Measurements from ENCODE around the gene LGALS7B. TPM values are rescaled to one million over a fixed set of nuclear protein-coding genes. Genes with fewer than 3 reads are reported as not detected.
"Not testable (repeated sequence)": the region's sequence is repeated elsewhere in the genome, so short reads cannot be mapped to it uniquely, and the experiment has no call there.

LGALS7B gene
- total RNA-seq, 1 donor from 2014 or later, result not detected

DNA sequence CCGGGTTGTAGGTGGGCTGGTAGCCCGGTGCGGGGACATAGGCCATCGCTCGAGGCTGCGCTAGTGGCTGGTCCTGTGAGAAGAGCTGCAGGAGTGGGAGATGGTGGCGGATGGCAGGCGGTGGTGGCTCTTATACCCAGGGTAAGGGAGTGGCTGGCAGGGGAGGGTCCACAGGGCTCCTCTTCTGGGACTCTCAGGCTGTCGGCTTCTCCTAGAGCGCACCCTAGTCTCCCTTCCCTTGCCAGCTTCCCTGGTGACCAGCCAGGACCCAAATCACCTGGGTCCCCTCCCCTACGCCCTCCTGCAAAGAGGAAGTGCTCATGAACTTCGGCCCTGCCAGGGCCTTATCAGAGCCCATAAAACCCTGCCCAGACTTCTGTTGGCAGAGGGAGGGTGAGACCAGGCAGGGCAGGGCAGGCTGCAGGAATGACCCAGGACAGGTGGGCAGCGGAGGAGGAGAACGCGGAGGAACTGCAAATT is 23.9 kb downstream of the LGALS7B start, which contains the start of gene LGALS4:
LGALS4 (minus strand) TSS at position 105 of the 480 bp plus-strand sequence; CDS start at position 46, 59 bp downstream.
- ATAC-seq (peak; percentile 38), DNase-seq (ENCODE audit: missing footprints) (no peak)

DNA sequence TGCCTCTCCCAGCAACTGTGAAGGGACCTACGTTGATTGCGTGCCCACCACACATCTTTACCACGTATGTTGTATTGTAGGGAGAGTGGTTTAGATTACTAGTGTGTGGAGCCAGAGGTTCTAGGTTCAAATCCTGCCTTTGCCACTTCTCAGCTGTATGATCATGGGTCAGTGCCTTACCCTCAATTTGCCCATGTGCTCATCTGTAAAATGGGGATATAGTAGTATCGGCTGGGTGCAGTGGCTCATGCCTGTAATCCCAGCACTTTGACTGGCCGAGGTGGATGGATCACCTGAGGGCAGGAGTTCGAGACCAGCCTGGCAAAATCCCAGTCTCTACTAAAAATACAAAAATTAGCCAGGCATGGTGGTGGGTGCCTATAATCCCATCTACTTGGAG is 24.3 kb downstream of the LGALS7B start:
- DNase-seq (ENCODE audit: missing footprints), result no peak
- intact Hi-C loops (cut with DNase I), result no loop called here
- peak; percentile 4 for ATAC-seq

More for the DNA sequence above, 23.9 kb downstream of the LGALS7B start, which contains the start of gene LGALS4:
- intact Hi-C loops (cut with DNase I), result no loop called here

DNA sequence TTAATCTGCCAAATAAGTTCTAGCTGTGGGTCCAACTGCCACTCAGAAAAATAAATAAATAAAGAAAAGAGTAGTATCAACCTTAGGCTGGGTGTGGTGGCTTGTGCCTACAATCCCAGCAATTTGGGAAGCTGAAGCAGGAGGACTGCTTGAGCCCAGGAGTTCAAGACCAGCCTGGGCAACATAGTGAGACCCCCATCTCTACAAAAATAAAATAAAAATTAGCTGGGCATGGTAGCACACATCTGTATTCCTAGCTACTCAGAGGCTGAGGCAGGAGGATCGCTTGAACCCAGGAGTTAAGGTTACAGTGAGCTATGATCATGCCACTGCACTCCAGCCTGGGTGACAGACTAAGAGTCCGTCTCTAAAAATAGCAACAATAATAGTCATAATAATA is 24.9 kb downstream of the LGALS7B start:
- DNase-seq (ENCODE audit: missing footprints); ATAC-seq; intact Hi-C loops (cut with DNase I): not testable (repeated sequence)

DNA sequence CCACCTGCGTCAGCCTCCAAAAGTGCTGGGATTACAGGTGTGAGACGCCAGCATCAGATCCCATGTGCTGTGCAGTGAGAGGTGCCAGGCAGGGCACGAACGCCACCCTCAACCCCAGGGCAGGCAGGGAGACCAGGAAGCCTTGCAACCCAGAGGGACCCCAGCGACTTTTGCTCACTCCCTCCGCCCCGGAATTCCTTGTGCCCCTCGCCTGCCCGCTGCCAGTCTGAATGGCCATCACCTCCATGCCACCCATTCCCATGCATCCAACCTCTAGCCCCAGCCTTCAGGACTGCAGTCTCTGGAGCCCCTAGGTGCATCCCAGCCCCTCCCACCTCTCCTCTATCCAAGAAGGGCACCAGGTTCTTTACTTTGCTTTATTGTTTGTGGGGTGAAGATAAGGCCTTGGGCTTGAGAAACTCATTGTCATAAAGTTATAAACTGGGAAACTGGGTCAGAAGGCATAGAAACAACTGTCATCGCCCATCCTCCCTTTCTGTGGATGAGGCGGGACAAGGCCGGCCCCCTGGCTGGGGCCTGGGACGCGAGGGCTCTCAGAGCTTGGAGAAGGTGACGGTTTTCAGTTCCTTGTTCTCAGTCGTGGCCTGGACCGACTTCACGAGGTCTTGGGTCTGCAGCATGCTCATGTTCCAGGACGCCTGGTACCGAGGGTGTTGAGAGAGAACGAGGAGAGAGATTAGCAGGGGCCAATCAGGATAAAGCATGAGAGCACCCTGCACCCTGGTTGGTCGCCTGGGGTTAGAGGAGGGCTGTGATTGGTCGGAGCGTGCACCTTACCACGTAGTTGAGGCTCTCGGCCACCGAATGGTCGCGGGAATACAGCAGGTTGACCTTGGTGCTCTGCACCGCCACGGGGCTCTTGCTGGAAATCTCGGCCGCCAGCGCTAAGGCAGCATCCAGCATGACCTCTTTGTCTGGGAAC is 26.3 kb downstream of the LGALS7B start:
- ATAC-seq (no peak), DNase-seq (ENCODE audit: missing footprints) (no peak)
- intact Hi-C loops (cut with DNase I), result no loop called here

DNA sequence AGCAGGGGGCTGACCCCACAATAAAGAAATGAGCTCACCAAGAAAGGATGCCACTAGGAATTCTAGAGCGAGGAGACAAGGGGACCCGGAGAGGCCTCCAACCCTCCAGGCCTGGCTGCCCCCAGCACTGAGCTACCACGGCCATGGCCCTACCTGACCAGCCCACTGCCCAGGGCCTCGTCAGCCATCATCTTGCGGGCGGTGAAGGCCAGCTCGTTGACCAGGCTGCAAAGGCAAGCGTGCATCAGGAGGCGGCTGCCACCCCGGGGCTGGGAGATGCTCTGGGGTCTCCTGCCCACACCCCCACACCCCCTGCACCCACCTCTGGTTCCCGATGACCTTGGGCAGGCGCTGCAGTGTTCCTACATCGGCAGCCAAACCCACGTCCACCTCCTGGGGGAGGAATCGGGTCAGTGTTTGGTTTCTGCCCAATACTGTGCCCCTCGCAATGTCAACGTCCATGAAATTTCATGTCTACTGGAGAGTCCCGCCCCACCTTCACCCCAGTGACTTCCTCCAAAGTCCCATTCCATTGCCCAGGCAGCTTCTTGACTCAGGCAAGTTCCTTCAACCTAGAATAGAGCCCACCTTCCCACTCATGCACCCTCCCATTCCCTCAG is 27.2 kb downstream of the LGALS7B start:
- no peak for DNase-seq (ENCODE audit: missing footprints)
- no peak for ATAC-seq
- intact Hi-C loops (cut with DNase I), result no loop called here

DNA sequence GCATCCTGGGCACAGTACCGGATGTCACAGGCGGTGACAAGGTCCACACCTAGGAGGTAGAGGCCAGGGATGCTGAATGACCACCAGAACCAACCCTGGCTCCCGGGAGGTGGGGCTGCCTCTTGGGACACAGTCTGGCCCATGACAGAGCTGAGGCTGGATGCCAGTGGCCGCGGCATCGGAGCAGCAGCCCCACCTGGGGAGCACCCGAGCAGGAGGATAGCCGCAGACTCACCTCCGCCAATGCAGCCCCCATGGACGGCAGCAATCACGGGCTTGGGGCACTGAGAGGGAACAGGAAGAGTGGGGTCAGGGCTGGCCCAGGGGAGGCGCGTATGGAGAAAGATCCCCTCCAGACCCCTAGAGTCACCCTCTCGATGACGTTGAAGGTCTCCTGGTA is 28.1 kb downstream of the LGALS7B start:
- intact Hi-C loops (cut with DNase I), result no loop called here
- DNase-seq (ENCODE audit: missing footprints) (no peak), ATAC-seq (no peak)

DNA sequence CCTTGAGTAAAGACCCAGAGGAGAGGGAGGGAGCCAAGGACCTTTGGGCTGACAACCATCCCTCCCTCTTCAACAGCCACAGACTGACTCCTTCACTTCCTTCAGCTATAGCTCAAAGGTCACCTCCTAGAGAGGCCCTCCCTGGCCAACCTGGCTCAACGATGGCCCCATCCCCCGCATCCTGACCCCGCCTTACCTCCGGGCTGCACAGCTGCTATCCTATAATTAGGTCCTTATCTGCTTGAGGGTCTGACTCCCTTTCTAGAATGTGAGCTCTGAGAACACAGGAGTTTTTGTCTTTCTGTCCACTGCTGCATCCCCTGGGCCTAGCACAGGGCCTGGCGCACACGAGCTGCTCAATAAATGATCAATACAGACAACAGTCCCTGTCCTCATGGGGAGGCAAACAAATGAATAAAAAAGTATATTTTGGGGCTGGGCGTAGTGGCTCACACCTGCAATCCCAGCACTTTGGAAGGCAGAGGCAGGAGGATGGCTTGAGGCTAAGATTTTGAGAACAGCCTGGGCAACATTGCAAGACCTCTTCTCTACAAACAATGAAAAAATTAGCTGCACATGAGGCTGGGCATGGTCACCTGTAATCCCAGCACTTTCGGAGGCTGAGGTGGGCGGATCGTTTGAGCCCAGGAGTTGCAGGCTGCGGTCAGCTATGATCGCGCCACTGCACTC is 30.4 kb downstream of the LGALS7B start:
- ATAC-seq (peak; percentile 63), DNase-seq (ENCODE audit: missing footprints) (no peak)
- intact Hi-C loops (cut with DNase I), result no loop called here

DNA sequence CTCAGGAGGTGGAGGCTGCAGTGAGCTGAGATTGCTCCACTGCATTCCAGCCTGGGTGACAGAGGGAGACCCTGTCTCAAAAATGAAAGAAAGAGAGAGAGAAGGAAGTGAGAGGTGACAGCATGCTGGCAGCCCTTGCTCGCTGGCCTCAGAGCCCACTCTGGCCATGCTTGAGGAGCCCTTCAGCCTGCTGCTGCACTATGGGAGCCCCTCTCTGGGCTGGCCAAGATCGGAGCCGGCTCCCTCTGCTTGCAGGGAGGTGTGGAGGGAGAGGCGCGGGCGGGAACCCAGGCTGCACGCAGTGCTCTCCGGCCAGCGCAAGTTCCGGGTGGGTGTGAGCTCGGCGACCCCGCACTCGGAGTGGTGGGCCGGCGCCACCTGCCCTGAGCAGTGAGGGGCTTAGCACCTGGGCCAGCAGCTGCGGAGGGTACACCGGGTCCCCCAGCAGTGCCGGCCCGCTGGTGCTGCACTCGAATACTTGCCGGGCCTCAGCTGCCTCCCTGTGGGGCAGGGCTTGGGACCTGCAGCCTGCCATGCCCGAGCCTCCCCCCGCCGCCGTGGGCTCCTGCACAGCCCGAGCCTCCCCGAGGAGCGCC is 32.3 kb downstream of the LGALS7B start:
- ATAC-seq; intact Hi-C loops (cut with DNase I); DNase-seq (ENCODE audit: missing footprints): not testable (repeated sequence)

DNA sequence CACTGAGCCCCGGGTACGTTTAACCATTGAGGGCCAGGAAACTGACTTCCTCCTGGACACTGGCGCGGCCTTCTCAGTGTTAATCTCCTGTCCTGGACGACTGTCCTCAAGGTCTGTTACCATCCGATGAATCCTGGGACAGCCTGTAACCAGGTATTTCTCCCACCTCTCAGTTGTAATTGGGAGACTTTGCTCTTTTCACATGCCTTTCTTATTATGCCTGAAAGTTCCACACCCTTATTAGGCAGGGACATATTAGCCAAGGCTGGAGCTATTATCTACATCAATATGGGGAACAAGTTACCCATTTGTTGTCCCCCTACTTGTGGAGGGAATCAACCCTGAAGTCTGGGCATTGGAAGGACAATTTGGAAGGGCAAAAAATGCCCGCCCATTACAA is 36.9 kb downstream of the LGALS7B start:
- DNase-seq (ENCODE audit: missing footprints); ATAC-seq; intact Hi-C loops (cut with DNase I): not testable (repeated sequence)

DNA sequence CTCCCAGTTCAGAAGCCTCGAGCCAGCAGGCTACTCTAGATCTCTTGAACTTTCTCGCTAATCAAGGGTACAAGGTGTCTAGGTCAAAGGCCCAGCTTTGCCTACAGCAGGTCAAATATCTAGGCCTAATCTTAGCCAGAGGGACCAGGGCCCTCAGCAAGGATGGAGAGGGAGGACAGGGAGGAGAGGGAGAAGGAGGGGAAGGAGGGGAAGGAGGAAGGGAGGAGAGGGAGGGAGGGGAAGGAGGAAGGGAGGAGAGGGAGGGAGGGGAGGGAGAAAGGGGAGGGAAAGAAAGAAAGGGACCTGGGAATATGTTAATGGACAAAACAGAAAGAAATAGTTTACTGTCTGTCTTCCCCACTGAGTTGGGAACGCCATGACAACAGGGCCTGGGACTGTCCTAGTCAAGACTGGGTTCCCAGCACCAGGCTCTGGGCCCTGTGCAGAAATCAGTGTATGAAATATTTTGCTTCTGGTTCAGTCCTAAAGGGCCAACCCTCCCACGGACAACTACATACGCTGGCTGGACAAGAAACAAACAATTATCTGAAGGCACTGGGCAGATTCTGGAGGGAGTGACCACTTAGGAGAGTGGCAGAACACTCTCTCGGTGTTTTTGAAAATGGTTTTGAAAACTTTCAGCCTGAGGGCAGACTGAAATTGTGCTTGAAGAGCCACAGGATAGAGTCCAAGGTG is 38.0 kb downstream of the LGALS7B start:
- intact Hi-C loops (cut with DNase I), result no loop called here
- no peak for DNase-seq (ENCODE audit: missing footprints)
- ATAC-seq, result no peak

DNA sequence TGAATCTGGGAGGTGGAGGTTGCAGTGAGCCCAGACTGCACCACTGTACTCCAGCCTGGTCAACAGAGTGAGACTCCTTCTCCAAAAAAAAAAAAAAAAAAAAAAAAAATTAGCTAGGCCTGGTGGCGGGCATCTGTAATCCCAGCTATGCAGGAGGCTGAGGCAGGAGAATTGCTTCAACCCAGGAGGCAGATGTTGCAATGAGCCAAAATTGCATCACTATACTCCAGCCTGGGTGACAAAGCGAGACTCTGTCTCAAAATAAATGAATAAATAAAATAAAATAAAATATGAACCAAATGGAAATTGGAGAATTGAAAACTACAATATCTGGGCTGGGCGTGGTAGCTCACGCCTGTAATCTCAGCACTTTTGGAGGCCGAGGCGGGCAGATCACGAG is 40.2 kb downstream of the LGALS7B start:
- DNase-seq (ENCODE audit: missing footprints); intact Hi-C loops (cut with DNase I); ATAC-seq: not testable (repeated sequence)

DNA sequence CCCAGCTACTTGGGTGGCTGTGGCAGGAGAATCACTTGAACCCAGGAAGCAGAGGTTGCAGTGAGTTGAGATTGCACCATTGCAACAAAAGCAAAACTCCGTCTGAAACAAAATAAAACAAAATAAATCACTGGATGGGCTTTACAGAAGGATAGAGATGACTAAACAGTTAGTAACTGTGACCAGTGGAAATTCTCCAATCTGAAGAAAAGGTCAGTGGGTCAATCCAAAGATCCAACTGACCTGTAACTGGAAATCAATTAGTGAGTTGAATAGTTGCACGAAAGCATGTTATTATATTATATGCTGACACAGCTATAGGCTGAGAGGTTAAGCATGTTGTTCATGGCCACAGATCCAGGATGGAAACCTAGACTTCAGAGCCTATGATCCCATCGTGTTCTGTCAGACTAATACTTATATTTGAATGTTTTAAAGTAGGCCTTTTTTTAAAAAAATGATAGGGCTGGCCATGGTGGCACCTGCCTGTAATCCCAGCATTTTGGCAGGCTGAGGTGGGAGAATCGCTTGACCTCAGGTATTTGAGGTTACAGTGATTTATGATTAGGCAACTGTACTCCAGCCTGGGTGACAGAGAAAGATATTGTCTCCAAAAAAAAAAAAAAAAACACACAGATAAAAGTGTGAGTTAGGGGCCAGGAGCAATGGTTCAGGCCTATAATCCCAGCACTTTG is 41.2 kb downstream of the LGALS7B start:
- intact Hi-C loops (cut with DNase I), result loop anchor here (2.0 to 5.0 kb wide), 2 partner anchors 98 to 179 kb away; no protein-coding TSS in a partner anchor
- DNase-seq (ENCODE audit: missing footprints), result no peak
- ATAC-seq, result no peak

DNA sequence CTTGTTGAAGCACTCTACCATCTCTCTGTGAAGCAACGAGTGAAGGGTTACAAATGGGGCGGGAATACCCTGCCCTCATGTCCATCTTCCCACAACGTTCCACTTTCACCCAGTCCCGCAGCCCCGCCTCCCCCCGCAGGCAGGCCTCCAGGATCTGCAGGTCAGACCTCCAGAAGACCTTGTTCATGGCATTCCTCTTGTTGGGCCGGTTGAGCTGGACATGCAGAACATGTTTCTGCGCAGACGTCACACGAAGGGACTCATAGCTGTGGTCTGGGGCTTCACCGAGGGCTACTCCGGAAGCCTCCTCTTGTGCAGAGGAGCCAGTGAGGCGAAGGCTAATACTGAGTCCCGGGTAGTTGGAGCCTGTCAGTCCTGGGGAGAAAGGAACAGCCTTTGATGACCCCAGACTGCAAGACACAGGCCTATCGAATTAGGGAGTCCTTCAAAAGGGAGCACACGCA is 42.2 kb downstream of the LGALS7B start:
- intact Hi-C loops (cut with DNase I), result loop anchor here (1.0 to 5.0 kb wide), 3 partner anchors 19 to 180 kb away; no protein-coding TSS in a partner anchor
- peak; percentile 67 for ATAC-seq
- peak; percentile 86 for DNase-seq (ENCODE audit: missing footprints)

DNA sequence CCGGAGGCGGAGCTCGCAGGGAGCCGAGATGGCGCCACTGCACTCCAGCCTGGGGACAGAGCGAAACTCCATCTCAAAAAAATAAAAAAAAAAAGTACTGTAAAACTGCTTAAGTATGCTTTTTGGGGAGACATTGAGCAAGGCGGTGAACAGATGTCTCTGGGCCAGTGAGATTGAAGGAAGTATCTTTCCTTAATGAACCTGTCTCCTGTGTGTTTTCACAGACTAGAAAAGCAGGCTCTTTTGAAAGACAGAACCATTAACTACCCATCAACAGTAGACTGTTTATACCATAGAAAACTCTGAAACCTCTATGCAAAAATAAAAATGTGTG is 44.1 kb downstream of the LGALS7B start:
- intact Hi-C loops (cut with DNase I), result loop anchor here (5.0 kb wide), 1 partner anchor 101 kb away; no protein-coding TSS in a partner anchor
- ATAC-seq, result no peak
- no peak for DNase-seq (ENCODE audit: missing footprints)

DNA sequence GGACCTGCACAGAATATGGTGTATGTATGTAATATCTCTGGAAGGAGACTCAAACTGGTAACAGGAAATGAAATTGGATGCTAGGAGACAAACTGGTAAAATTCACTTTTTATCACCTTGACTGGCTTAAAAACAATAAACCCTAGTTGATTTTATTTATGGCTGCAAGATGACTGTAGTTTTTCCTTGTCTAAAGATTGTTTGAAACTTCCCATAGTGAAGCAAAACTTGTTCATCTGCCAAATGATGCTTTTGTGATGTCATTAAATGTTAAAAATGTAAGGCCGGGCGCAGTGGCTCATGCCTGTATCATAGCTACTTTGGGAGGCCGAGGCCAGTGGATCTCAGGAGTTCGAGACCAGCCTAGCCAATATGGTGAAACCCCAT is 45.1 kb downstream of the LGALS7B start:
- ATAC-seq (no peak), DNase-seq (ENCODE audit: missing footprints) (no peak)
- intact Hi-C loops (cut with DNase I), result loop anchor here (5.0 kb wide), 1 partner anchor 102 kb away; no protein-coding TSS in a partner anchor

DNA sequence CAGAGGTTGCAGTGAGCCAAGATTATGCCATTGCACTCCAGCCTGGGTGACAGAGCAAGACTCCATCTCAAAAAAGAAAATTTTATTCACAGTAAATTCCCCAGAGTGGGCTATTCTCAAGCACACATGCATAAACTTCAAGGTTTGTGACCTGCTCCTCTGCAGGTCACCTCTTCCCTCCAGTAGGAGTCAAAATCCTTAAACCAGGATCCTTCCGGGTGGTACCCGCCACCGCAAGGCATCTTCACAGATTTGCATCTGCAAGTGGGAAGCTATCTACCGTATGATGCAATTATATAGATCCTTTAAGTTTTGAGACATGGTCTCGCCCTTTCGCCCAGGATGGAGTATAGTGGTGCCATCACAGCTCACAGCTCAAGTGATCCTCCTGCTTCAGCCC is 45.6 kb downstream of the LGALS7B start:
- no peak for ATAC-seq
- DNase-seq (ENCODE audit: missing footprints), result no peak
- intact Hi-C loops (cut with DNase I), result loop anchor here (5.0 kb wide), 1 partner anchor 102 kb away; no protein-coding TSS in a partner anchor
